GM12892 (cell line): ENCODE measurements around the gene NACA.

Source experiments
- POLR2A ChIP-seq: IDR thresholded peaks from 2 replicates; pipeline ENCODE4 v1.6.1; 2011; ENCODE audit warnings: low read depth, low read length, control low read depth
- POLR2AphosphoS5 ChIP-seq: IDR thresholded peaks from 2 replicates; pipeline ENCODE4 v1.6.1; 2011; ENCODE audit warnings: low read depth, low read length, control low read depth
- TAF1 ChIP-seq: IDR thresholded peaks from 2 replicates; pipeline ENCODE4 v1.6.1; 2011; ENCODE audit warnings: low read depth, mild to moderate bottlenecking, control low read depth, low read length, borderline replicate concordance

DNA sequence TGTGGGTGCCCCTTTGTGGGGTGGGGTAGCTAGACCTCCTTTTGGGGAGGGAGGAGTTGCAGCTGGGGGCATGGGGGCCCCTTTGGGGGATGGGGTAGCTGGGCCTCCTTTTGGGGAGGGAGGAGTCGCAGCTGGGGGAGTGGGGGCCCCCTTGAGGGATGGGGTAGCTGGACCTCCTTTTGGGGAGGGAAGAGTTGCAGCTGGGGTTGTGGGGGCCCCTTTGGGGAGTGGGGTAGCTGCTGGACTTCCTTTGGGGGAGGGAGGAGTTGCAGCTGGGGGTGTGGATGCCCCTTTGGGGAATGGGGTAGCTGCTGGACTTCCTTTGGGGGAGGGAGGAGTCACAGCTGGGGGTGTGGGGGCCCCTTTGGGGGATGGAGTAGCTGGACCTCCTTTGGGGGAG, 7.0 kb downstream of the NACA start:
- TF ChIP-seq POLR2AphosphoS5 (no peak; the same call in 1 of the 2 replicates), TAF1 (no peak), POLR2A (no peak)
